GM12878 (cell line): ENCODE results near the gene DMXL2. TPM values are rescaled to one million over a fixed set of nuclear protein-coding genes. Genes with fewer than 3 reads are reported as not detected.
A peak's percentile ranks its signal among the peaks of the same experiment; 100 is the strongest.

Source experiments
- ATAC-seq: fragments of 200-7000 bp; cut with Tn5 transposase; 3 replicates; pipeline ENCODE4 v1.9.1; 2020; ENCODE audit warnings: mild to moderate bottlenecking, moderate library complexity
- BruUV-seq: library from RNA; stranded (reverse); fragments of 400-500 nt; replicated peaks from 2 replicates; lab custom pipeline; 2021; lab: Mats Ljungman, UMichigan
- CTCF ChIA-PET: fragments of 300-600 bp; sonication (Branson Sonifier 250); formaldehyde crosslinking; extraction: SDS; loops from one replicate; lab custom pipeline; 2021; ENCODE audit warnings: inconsistent platforms; lab: Yijun Ruan, JAX
- POLR2A ChIA-PET: fragments of 350-600 bp; formaldehyde crosslinking; extraction: SDS; loops from one replicate; lab custom pipeline; 2021; ENCODE audit warnings: inconsistent platforms; lab: Charles Lee
- RAD21 ChIA-PET: fragments of 300-600 bp; sonication (Branson Sonifier 250); formaldehyde crosslinking; loops from one replicate; lab custom pipeline; 2023; ENCODE audit warnings: antibody characterized with exemption; ENCODE audit not compliant: unreplicated experiment; lab: Charles Lee
- SMC1A ChIA-PET: fragments of 300-600 bp; sonication (Branson Sonifier 250); formaldehyde crosslinking; loops from one replicate; lab custom pipeline; 2023; ENCODE audit not compliant: unreplicated experiment, uncharacterized antibody; lab: Charles Lee
- DNase-seq: peaks from one replicate; pipeline ENCODE4 v3.0.0-alpha.2; 2011; ENCODE audit warnings: low read depth, low spot score
- FAIRE-seq: peaks from 3 replicates; lab custom pipeline; 2011; peaks lifted over from hg19 to GRCh38; lab: Jason Lieb, UNC
- H2AFZ ChIP-seq: 2 replicates; pipeline ENCODE4 v1.6.0; 2011; ENCODE audit warnings: low read depth, low read length, control low read depth; ENCODE audit not compliant: control insufficient read depth
- H3K27ac ChIP-seq: 2 replicates; pipeline ENCODE4 v1.5.1; 2011; ENCODE audit warnings: control low read depth; ENCODE audit not compliant: control insufficient read depth, insufficient read depth
- H3K27me3 ChIP-seq, 2 experiments: replicated peaks in 1 of 2; 2 replicates each; pipeline versions ENCODE4 v1.6.0 to v1.6.1; 2011; ENCODE audit warnings: low read length in 1 of 2; ENCODE audit not compliant: control insufficient read depth in 2 of 2, insufficient read depth in 2 of 2
- H3K36me3 ChIP-seq, 2 experiments: 2 replicates each; pipeline ENCODE4 v1.5.1; 2011; ENCODE audit warnings: low read length in 1 of 2; ENCODE audit not compliant: control insufficient read depth in 2 of 2, insufficient read depth in 2 of 2
- H3K4me1 ChIP-seq: 2 replicates; pipeline ENCODE4 v1.6.1; 2011; ENCODE audit warnings: mild to moderate bottlenecking, low read length, moderate library complexity, mixed read lengths; ENCODE audit not compliant: control insufficient read depth, insufficient read depth
- H3K4me2 ChIP-seq: 2 replicates; pipeline ENCODE4 v1.6.0; 2011; ENCODE audit warnings: control low read depth; ENCODE audit not compliant: control insufficient read depth, insufficient read depth
- H3K4me3 ChIP-seq: fragments of 200-600 bp; sonication (generic); 2 replicates; pipeline ENCODE4 v1.5.1; 2016
- H3K79me2 ChIP-seq: 2 replicates; pipeline ENCODE4 v1.6.0; 2011; ENCODE audit warnings: low read length; ENCODE audit not compliant: control insufficient read depth, insufficient read depth
- H3K9ac ChIP-seq: 2 replicates; pipeline ENCODE4 v1.8.0; 2011; ENCODE audit warnings: low read length, control low read depth, mixed read lengths; ENCODE audit not compliant: control insufficient read depth, insufficient read depth
- H3K9me3 ChIP-seq: replicated peaks from 3 replicates; pipeline ENCODE4 v1.5.1; 2011; ENCODE audit warnings: mild to moderate bottlenecking, low read length; ENCODE audit not compliant: control insufficient read depth, insufficient read depth
- H4K20me1 ChIP-seq: 2 replicates; pipeline ENCODE4 v1.6.0; 2011; ENCODE audit not compliant: control insufficient read depth, insufficient read depth
- CHD4 ChIP-seq: fragments of 200-600 bp; sonication (generic); IDR thresholded peaks from 2 replicates; pipeline ENCODE4 v1.6.1; 2016; ENCODE audit warnings: mild to moderate bottlenecking
- DPF2 ChIP-seq: fragments of 450-650 bp; IDR thresholded peaks from 2 replicates; pipeline ENCODE4 v1.6.1; 2017; ENCODE audit warnings: mild to moderate bottlenecking
- GABPA ChIP-seq: IDR thresholded peaks from 2 replicates; pipeline ENCODE4 v1.6.1; 2014; ENCODE audit warnings: antibody characterized with exemption, low read depth, mild to moderate bottlenecking, inconsistent platforms
- JUNB ChIP-seq: IDR thresholded peaks from 2 replicates; pipeline ENCODE4 v1.6.1; 2016; ENCODE audit warnings: antibody characterized with exemption, mild to moderate bottlenecking
- LARP7 ChIP-seq: fragments of 450-650 bp; IDR thresholded peaks from 2 replicates; pipeline ENCODE4 v1.6.1; 2017; ENCODE audit warnings: mild to moderate bottlenecking
- RUNX3 ChIP-seq: IDR thresholded peaks from 2 replicates; pipeline ENCODE4 v1.6.1; 2012; ENCODE audit warnings: low read length, inconsistent platforms
- WGBS: methylation state at CpG from one replicate; pipeline ENCODE4 v1.1.6; 2016; ENCODE audit warnings: low lambda C conversion rate; ENCODE audit not compliant: insufficient replicate concordance, insufficient coverage; ENCODE audit errors: missing lambda C conversion rate; 5-methylcytosine and 5-hydroxymethylcytosine counted together
- in situ Hi-C: fragments of 300-500 bp; cut with MboI; formaldehyde crosslinking; loops from 9 replicates; pipeline ENCODE4 v1.14.3; 2018; ENCODE audit warnings: mixed read lengths
- intact Hi-C: fragments of 100-400 bp; cut with micrococcal nuclease; formaldehyde crosslinking; loops from one replicate; pipeline ENCODE4 v1.14.2; 2022; ENCODE audit not compliant: unreplicated experiment
- polyA plus RNA-seq, 11 experiments: library from polyadenylated mRNA; depleted of rRNA in 4 of 11; unstranded in 6 of 11; stranded (reverse) in 5 of 11; fragments of >200 nt; fragmentation: Nextera tagmentation in 4 of 11; fragmentation: Illumina TruSeq in 1 of 11; extraction: Ambion mirVana in 4 of 11; extraction: Trizol in 1 of 11; gene quantifications; 1 replicate in 1 of 11; 2 replicates in 10 of 11; pipeline versions ENCODE4 v1.2.1 to v1.2.3, GENCODE V29; 2011 to 2016; ENCODE audit warnings: inconsistent platforms in 2 of 11, missing spikeins in 2 of 11, low read depth in 1 of 11
- total RNA-seq, 4 experiments: library from RNA; depleted of rRNA in 3 of 4; stranded (reverse); fragments of >200 nt in 3 of 4; fragmentation: Illumina TruSeq in 1 of 4; extraction: Trizol in 1 of 4; gene quantifications; 2 replicates each; pipeline versions ENCODE4 v1.2.1 to v1.2.3, GENCODE V29; 2013 to 2021
- TF ChIP-seq, protein P1 (sequence below): fragments of 450-650 bp; IDR thresholded peaks from 2 replicates; pipeline ENCODE4 v1.6.1; 2016; ENCODE audit warnings: mild to moderate bottlenecking, moderate library complexity, borderline replicate concordance

DMXL2 gene
- total and polyA plus RNA-seq, 10 of the 15 experiments (the other 5 are each of a cell fraction or from before 2014, with no cell fraction given), result 8.5 to 32.1 (median 22.0) TPM

DNA sequence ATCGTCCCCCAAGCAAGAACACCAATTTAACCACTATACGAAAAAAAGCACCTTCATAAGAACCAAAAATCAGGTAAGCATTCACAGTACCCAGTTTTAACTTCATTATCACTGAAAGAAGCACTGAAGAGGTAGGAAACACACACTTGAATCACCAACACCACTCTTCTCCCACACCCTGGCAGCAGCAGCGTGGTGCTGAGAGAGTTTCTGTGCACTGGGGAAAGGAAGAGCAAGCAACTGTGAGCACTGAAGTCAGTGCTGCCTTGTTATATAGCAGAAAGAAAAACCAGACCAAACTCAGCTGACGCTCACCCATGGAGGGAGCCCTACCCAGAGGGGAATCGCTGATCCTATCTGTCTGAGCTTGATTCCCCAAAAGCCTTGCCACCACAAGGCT, 98.2 kb downstream of the DMXL2 start (continued):
- TF ChIP-seq, protein P1, sequence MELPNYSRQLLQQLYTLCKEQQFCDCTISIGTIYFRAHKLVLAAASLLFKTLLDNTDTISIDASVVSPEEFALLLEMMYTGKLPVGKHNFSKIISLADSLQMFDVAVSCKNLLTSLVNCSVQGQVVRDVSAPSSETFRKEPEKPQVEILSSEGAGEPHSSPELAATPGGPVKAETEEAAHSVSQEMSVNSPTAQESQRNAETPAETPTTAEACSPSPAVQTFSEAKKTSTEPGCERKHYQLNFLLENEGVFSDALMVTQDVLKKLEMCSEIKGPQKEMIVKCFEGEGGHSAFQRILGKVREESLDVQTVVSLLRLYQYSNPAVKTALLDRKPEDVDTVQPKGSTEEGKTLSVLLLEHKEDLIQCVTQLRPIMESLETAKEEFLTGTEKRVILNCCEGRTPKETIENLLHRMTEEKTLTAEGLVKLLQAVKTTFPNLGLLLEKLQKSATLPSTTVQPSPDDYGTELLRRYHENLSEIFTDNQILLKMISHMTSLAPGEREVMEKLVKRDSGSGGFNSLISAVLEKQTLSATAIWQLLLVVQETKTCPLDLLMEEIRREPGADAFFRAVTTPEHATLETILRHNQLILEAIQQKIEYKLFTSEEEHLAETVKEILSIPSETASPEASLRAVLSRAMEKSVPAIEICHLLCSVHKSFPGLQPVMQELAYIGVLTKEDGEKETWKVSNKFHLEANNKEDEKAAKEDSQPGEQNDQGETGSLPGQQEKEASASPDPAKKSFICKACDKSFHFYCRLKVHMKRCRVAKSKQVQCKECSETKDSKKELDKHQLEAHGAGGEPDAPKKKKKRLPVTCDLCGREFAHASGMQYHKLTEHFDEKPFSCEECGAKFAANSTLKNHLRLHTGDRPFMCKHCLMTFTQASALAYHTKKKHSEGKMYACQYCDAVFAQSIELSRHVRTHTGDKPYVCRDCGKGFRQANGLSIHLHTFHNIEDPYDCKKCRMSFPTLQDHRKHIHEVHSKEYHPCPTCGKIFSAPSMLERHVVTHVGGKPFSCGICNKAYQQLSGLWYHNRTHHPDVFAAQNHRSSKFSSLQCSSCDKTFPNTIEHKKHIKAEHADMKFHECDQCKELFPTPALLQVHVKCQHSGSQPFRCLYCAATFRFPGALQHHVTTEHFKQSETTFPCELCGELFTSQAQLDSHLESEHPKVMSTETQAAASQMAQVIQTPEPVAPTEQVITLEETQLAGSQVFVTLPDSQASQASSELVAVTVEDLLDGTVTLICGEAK, result no peak
- TF ChIP-seq LARP7 (no peak), DPF2 (no peak), CHD4 (no peak)

DNA sequence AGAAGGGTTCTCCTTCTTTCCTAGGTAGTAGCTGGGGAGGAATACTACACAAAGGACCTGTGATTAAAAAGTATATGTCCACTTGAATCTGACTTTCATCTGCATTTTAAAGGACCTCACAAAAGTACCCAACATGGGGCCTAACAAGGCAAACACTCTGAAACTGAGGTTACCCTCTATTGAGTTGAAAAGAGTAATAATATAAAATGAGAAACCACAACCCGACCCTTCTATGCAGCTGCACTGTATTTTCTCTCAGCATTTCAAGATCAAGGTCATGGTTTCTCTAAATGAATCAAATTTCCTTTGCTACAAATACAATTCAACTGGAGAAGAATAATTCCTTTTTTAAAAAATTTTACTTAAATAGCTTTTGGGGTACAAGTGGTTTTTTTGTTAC, 106.3 kb downstream of the DMXL2 start:
- CTCF ChIA-PET, result interaction anchor here (0.8 to 1.2 kb wide), 2 partner anchors 18 to 21 kb away, joined by 3 read pairs; no protein-coding TSS in a partner anchor
- no peaks in the 10 kb centered on the region for H3K9me3 ChIP-seq
- H3K27me3 ChIP-seq, result no peaks in the 10 kb centered on the region
- ATAC-seq, result no peak
- in situ Hi-C loops, result no loop called here
- no peaks in the 10 kb centered on the region for H3K79me2 ChIP-seq
- DNase-seq, result no peak
- FAIRE-seq, result no peak
- no peaks in the 10 kb centered on the region for H3K4me1 ChIP-seq
- POLR2A ChIA-PET, result interaction anchor here (0.6 kb wide), 1 partner anchor 20 kb away, joined by 3 read pairs; no protein-coding TSS in a partner anchor
- intact Hi-C loops, result no loop called here
- H3K36me3 ChIP-seq, result no peaks in the 10 kb centered on the region
- SMC1A ChIA-PET, result interaction anchor here (2.1 kb wide), 1 partner anchor 18 kb away, joined by 4 read pairs; no protein-coding TSS in a partner anchor
- H3K9ac ChIP-seq, result no peak overlapping the region
- H3K4me2 ChIP-seq, result no peak overlapping the region
- BruUV-seq, result no TSS peak
- H2AFZ ChIP-seq, result no peak overlapping the region
- no peaks in the 10 kb centered on the region for H4K20me1 ChIP-seq
- RAD21 ChIA-PET, result no interaction called here
- H3K27ac ChIP-seq, result no peak overlapping the region
- H3K4me3 ChIP-seq, result no peak overlapping the region
- 0% methylated on average over 1 of the region's 1 CpG for WGBS
- TF ChIP-seq RUNX3 (peak; percentile 55; the same call in 1 of the 2 replicates), GABPA (no peak), JUNB (peak; percentile 26; the same call in 1 of the 2 replicates)
